Measurements from ENCODE around the gene RAB5B. TPM values are rescaled to one million over a fixed set of nuclear protein-coding genes. Genes with fewer than 3 reads are reported as not detected.
"Not testable (repeated sequence)": the region's sequence is repeated elsewhere in the genome, so short reads cannot be mapped to it uniquely, and the experiment has no call there.

The RAB5B gene
- polyA plus RNA-seq, 1 donor = 129 TPM

DNA sequence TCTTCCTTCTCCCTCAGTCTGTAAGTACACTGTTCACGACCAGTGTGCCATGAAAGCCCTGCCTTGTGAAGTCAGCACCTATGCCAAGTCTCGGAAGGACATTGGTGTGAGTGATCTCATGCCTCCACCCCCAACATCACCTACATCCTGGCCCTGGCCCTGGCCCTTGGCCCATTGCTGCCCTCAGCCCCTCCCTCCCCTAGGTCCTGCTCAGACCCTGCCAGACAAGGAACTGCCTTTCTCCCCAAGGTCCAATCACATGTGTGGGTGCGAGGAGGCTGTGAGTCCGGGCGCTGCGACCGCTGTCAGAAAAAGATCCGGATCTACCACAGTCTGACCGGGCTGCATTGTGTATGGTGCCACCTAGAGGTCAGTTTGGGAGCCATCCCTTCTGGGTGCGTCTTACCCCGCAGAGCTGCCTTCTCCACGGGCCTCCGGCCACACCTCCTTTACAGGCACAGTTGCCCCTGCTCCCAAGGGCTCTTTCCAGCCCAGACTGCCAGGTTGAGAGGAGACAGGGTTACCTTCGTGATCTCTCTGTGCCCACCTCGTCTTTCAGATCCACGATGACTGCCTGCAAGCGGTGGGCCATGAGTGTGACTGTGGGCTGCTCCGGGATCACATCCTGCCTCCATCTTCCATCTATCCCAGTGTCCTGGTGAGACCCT is 33.7 kb upstream of the RAB5B start:
- DNase-seq (ENCODE audit: low read depth) = peak; percentile 69

DNA sequence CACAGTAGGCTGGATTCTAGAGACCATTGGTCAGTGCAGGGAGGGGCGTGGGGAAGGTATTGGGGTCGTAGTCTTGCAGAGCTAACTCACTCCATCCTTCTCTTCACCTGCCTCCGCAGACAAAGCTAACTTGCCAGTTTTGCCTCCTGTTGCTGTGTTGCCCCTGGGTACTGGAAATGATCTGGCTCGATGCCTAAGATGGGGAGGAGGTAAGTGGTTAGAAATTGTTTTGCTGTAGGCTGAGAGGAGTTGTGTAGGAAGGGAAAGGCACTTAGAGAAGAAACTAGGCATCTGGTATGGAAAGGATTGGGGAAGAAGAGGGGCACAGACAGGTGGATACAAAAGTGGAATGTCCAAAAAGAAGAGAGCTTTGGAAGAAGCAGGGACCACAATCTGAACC is 31.8 kb upstream of the RAB5B start:
- DNase-seq (ENCODE audit: low read depth) = no peak

DNA sequence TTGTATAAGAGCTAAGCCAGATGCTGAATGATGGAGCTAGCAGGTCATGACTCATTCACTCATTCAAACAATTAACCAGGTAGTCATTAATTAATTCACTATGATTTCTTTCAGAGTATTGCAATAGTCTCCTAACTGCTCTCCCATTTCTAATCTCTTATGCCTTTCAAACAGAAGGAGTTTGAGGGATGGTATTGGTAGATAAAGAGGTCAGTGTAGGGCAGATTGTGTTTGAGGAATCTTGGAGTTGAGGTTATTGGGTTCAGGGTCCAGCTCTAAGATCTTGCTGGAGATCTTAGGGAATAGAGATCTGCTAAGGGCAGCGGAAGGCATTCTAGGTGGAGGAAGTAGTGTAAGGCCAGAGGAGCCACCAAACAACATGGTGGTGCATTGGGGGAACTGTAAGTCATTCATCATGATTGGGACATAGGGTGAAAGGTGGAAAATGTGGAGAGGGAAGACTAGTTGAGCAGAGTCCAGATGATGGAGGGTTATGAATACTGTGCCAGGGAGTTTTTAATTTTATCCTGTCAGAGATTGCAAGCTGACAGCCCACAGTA is 31.2 kb upstream of the RAB5B start:
- DNase-seq (ENCODE audit: low read depth) = no peak

DNA sequence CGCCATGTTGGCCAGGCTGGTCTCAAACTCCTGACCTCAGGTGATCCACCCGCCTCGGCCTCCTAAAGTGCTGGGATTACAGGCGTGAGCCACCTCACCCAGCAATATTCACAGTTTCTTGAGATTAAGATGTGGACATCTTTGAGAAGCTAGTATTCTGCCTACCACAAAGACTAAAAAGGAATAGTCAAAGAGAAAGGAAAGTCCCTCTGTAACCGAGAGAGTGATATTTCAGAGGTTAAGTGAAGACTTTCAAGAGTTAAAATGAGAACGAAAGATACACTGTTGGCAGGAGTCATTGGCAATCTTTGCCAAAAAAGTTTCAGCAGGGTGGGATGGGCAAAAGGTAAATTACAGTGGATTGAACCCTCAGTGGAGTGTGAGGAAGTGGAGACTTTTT is 27.3 kb upstream of the RAB5B start:
- DNase-seq (ENCODE audit: low read depth) = no peak

DNA sequence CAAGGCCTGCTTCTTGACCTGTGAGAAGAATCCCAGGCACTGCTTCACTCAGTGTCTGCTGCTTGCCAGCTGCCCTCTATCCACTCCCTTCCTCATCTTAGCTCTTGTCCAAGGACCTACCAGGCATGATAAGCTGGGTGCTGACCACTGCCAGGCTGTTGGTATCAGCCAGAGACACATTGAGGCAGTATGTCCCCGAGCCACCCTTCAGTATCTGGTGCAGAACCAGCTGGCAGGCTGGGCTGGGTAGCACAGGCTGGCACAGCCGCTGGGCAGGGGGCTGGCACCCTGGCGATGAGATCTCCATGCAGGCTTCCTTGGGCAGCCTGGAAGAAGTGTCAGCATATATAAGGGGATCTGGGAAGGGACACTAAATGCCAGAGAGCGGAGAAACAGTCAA is 18.5 kb upstream of the RAB5B start:
- DNase-seq (ENCODE audit: low read depth) = no peak

DNA sequence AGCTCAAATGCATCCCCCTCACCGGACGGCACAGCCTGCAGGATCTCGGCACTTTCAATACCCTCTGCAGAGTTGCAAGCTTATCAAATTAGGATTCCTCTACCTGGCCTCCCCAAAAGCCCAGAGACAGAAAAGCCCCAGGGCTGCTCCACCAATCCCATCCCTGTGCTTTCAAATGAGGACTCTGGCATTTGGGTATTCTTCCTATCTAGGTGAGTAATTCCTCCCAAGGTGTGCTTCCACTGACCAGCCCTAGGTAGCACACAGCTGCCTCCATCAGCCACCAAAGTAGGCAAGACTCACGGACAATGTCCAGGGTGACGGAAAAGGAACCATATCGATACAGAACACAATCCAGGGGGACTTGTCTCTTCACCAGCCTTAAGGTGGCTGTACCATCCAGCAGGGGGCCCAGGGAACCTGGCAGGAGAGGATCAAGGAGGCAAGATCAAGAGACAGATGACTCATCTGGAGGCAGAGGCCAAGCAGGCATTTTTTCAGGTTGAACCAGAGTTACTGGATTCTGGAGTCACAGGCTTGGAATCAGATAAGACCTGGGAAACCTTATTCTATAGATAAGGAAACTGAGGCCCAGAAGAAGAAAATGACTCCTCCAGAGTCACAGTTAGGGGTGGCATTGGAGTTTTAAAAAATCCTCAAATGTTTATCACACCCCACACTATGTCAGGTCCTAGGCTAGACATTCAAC is 17.9 kb upstream of the RAB5B start:
- DNase-seq (ENCODE audit: low read depth) = no peak

DNA sequence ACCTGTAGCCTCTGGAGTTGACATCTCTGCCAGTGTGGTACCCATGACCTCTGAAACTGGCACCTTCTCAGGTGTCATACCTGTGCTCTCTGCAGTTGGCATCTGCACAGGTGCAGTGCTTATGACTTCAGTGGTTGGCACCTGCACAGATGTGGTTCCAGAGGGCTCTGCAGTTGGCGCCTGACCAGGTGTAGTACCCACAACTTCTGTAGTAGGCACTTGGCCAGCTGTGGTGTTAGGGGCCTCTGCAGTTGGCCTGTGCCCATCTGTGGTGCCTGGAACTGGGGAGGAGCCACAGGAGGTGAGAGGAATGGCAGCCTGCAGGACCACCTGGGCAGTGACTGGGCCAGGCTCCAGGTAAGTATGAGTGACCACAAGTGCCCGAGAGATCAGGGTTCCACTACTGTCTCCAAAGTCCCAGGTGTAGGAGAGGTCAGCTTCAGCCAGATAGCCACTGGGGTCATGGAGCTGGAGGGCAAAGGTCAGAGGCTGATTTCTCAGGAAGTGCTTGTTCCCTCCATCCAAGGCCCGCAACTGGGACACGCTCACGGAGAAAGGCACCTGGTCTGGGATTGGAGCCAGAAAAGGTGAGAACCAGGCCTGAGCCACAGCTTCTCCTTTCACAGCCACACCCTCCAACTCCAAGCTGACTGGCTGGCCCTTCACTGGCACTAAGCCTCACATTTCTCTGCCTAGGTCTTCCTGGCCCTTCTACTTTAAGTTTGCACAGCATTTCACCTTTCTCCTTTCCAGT is 16.6 kb upstream of the RAB5B start:
- DNase-seq (ENCODE audit: low read depth) = no peak

DNA sequence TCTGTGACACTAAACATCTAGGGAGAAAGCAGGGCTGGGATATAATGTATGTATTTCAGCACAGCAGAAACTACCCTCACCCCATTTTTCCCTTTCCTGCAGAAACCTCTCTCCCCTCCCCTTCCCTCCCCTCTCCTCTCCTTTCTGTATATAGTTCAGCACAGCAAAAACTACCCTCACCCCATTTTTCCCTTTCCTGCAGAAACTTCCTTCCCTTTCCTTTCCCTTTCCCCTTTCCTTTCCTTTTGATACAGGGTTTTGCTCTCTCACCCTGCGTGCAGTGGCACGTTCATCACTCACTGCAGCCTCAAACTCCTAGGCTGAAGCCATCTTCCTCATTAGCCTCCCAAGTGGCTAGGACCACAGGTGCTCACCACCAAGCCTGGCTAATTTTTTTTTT is 10.1 kb upstream of the RAB5B start:
- no peak for DNase-seq (ENCODE audit: low read depth)

DNA sequence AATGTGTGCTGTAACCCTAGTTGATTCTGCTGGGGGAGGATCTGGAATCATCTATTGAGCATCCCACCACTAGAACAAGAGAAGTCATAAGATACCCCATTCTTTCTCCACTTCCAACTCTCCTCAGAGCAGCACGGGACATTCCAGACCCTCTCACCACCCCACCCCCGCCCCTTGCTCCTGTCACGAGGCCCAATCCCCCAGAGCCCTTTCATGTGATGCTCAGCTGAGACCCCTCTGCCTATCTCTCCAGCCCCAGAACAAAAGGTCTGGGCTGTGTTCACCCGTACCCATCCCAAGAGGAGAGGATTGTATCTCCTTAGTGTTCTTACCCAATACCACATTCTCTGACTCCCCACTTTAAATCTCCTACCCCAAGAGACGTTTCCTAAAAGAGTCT is 8.6 kb upstream of the RAB5B start:
- no peak for DNase-seq (ENCODE audit: low read depth)

DNA sequence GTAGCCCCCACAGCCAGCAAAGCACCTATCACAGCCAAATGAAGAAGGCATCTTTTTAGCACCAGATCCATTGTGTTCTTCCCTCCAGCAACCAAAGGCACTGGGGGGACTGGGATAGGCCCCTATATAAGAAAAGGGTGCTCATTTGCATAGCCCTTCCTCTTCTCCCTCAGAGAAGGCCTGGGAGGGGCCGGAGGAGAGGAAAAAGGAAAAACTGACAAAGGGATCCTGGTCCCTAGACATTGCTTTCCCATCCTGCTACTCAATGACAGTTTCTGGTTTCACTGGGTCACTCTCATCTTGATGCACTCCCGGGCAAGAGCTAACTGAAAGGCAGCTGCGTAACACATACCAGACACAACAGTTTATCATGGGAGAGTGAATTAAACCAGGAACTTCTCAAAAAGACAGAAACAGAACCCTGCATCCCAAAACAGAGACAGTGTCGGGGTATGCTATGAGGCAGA is 7.9 kb upstream of the RAB5B start, which contains the start of gene PMEL:
Gene PMEL (minus strand): TSS at position 102 of the 467 bp plus-strand sequence. CDS start 31 bp downstream, at position 71.
- DNase-seq (ENCODE audit: low read depth) = no peak

DNA sequence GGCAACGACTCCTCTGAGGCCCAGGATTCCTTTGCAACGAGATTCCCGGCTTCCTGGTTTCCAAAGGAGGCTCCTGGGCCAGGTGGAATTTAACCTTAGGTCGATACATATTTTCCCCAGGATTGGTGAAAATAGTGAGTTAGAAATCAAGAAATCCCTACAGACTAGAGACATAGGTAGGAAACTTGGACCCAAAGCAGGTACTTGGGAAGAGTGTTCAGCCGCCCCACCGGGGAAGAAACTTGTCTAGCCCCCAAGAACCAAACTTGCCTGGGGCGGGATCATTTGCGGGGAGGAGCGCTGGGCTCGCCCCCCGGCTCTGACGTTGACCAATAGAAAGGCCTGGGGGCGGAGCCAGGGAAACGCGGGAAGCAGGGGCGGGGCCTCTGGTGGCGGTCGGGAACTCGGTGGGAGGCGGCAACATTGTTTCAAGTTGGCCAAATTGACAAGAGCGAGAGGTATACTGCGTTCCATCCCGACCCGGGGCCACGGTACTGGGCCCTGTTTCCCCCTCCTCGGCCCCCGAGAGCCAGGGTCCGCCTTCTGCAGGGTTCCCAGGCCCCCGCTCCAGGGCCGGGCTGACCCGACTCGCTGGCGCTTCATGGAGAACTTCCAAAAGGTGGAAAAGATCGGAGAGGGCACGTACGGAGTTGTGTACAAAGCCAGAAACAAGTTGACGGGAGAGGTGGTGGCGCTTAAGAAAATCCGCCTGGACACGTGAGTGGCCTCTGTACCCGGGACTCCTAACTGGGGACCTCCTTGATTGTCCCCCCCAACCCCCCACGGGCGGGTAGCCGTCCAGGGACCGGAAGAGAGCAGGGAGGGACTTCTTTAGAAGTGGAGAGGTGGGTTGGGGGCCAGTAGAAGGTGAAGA is 7.2 kb upstream of the RAB5B start, which contains the start of gene CDK2:
Gene CDK2 (plus strand): TSS at position 423 of the 874 bp plus-strand sequence. CDS start 179 bp downstream, at position 602.
- DNase-seq (ENCODE audit: low read depth) = peak; percentile 61

DNA sequence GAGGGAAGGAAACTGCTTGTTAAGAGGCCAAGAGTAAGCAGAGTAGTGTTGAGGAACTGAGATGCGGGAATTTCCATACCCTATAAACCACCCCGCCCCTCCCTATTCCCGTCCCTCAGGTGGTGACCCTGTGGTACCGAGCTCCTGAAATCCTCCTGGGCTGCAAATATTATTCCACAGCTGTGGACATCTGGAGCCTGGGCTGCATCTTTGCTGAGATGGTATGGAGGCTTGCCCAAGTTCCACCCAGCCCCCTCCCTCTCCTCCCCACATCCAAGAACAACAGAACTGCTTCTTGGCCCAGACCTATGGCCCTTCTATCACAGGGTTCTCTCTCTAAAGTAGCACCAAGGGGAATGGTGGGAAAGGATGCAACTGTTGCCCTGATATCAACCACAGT is 4.5 kb upstream of the RAB5B start:
- no peak for DNase-seq (ENCODE audit: low read depth)

DNA sequence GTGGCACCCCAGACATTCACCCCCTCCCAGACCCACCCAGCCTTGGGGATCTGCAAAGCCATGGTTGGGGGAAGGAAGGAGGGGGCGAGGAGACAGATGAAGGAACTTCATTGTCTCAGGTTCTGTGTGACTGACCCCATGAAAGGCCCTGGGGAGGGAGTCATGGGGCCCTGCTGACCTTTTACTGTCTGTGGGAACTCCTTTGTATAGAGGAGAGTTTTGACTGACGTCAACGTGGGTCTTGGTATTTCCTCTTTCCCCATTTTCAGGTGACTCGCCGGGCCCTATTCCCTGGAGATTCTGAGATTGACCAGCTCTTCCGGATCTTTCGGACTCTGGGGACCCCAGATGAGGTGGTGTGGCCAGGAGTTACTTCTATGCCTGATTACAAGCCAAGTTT is 3.1 kb upstream of the RAB5B start:
- DNase-seq (ENCODE audit: low read depth) = no peak

DNA sequence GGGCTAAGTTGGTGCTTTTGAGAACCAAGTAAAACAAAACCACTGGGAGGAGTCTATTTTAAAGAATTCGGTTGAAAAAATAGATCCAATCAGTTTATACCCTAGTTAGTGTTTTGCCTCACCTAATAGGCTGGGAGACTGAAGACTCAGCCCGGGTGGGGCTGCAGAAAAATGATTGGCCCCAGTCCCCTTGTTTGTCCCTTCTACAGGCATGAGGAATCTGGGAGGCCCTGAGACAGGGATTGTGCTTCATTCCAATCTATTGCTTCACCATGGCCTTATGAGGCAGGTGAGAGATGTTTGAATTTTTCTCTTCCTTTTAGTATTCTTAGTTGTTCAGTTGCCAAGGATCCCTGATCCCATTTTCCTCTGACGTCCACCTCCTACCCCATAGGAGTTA is 1.8 kb upstream of the RAB5B start:
- DNase-seq (ENCODE audit: low read depth) = no peak

DNA sequence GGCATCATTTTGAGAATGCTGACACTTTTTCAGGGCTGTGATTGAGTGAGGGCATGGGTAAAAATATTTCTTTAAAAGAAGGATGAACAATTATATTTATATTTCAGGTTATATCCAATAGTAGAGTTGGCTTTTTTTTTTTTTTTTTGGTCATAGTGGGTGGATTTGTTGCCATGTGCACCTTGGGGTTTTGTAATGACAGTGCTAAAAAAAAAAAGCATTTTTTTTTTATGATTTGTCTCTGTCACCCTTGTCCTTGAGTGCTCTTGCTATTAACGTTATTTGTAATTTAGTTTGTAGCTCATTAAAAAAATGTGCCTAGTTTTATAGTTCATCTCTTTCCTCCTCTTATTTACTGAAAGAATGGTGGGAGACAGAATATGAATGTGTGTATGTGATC is 1.4 kb upstream of the RAB5B start:
- no peak for DNase-seq (ENCODE audit: low read depth)

DNA sequence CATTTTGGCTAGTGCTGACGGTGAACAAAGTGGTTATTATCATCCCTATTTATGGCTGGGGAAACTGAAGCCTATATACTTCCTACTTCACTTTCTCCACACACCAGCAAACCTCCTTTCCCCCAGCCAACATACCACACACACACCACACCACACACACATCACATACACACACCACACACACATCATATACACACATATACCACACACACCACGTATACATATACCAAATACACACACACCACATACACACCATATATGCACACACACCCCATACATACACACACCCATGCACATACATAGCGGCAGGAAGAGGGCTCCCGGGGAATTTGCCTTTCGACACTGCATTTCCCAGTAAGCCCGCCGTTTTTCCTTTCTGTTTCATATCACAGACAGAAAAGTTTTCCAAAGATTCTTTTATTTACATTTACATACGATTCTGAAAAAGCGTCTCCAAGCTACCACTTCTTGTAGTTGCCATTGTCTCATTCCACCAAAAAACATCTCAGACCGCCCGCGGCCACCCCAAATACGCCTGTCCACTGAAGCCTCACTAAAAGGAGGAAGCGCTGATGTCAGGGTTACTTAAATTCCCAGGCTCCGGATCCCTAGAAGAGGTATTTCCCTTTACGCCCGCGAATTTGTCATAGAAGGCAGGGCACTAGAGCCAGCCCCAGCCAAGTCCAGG is 823 bp upstream of the RAB5B start:
- no peak for DNase-seq (ENCODE audit: low read depth)

DNA sequence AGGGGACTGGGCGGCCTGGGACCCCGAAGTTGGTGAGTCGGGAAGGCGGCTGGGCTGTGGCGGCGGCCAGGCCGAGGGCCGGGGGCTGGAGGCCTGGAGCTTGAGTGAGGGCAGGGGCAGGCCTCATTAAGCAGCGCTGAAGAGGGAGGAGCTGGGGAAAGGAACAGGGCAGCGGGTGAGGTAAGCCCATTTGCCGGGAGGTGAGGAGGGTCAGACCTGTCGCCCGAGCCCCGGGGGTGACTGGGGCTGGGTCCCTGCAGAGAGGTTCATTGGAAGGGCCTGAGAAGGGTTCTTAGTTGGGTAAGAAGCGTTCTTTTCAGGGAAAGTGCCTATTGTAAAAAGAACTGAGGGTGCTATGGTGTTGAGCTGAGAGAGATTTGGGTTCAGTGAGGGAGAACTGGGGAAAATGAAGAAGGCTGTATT is 441 bp downstream of the RAB5B start:
- no peak for DNase-seq (ENCODE audit: low read depth)

DNA sequence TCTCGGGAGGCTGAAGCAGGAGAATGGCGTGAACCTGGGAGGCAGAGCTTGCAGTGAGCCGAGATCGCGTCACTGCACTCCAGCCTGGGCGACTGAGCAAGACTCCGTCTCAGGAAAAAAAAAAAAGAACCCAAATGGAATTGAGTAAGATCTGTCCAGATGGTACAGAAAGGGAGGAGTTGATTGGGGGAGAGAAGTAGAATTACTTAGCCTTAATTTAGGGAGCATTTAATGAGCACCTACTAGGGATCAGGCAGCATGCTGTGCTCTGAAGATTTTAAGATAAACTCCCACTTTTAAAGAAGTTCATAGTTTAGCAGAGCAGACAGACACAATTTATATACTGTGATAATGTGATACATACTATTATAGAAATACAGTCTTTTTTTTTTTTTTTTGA is 4.5 kb downstream of the RAB5B start:
- no peak for DNase-seq (ENCODE audit: low read depth)

DNA sequence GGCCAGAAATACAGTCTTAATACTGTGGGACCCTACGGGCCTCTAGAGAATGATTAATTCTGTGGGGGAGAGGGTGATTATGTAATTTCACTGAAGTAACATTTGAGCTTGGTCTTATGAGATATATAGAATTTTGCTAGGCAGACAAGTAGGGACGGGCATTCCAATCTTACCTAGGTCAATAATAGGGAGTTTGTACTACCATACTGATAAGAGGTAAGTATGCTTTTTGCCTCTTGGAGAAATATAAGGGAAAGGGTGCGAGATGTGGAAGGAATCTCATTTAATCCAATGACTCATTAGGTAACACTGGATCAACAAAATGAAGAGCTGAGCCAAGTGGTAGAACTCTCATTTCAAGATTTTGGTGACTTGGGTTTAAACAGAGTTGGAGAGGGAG is 5.2 kb downstream of the RAB5B start:
- no peak for DNase-seq (ENCODE audit: low read depth)

DNA sequence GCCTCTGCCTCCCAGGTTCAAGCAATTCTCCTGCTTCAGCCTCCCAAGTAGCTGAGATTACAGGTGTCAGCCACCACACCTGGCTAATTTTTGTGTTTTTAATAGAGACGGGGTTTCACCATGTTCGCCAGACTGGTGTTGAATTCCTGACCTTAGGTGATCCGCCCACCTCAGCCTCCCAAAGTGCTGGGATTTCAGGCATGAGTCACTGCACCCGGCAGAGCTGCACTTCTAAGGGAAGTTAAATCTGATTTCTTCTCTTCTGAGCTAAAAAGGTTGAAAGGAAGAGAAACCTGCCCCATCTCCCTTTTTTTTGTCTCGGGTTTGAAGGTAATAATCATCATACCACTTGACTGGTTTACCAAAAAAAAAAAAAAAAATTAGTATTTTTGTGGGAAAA is 8.0 kb downstream of the RAB5B start:
- DNase-seq (ENCODE audit: low read depth) = not testable (repeated sequence)

Data from forelimb muscle (tissue), 1 donor.